ENCODE data around the gene PRKD2. TPM values are rescaled to one million over a fixed set of nuclear protein-coding genes. Genes with fewer than 3 reads are reported as not detected.

PRKD2 gene
- total RNA-seq, 1 donor from 2014 or later, result 41.9 TPM

- Mint-ChIP-seq H3K4me3 (ENCODE audit: unreplicated experiment) (no peak overlapping the region), H3K9me3 (ENCODE audit: unreplicated experiment) (no peaks in the 10 kb centered on the region), H3K27ac (ENCODE audit: unreplicated experiment) (no peak overlapping the region), H3K4me1 (ENCODE audit: unreplicated experiment) (peaks cover 11% of the 10 kb centered on the region), H3K36me3 (ENCODE audit: unreplicated experiment) (no peaks in the 10 kb centered on the region), H3K27me3 (ENCODE audit: unreplicated experiment) (no peaks in the 10 kb centered on the region)
- no peak for DNase-seq (ENCODE audit: extremely low spot score, unreplicated experiment)
- TF ChIP-seq CTCF (IDR thresholded peaks at IDR 0.05), result no peak
Observed at GRCh38 chr19:46665072-46665471, 51.8 kb downstream of the PRKD2 start.

GRCh38 chr19:46661735-46662592 lies 55.0 kb downstream of the PRKD2 start:
- Mint-ChIP-seq H3K27me3 (ENCODE audit: unreplicated experiment) (no peaks in the 10 kb centered on the region), H3K9me3 (ENCODE audit: unreplicated experiment) (no peaks in the 10 kb centered on the region), H3K4me1 (ENCODE audit: unreplicated experiment) (peaks cover 18% of the 10 kb centered on the region), H3K36me3 (ENCODE audit: unreplicated experiment) (no peaks in the 10 kb centered on the region), H3K4me3 (ENCODE audit: unreplicated experiment) (peak overlapping the region; percentile 76), H3K27ac (ENCODE audit: unreplicated experiment) (peak overlapping the region; percentile 92)
- TF ChIP-seq CTCF (IDR thresholded peaks at IDR 0.05), result peak; percentile 98
- DNase-seq (ENCODE audit: extremely low spot score, unreplicated experiment), result peak; percentile 94

- no peak for TF ChIP-seq CTCF (IDR thresholded peaks at IDR 0.05)
- peak within 1 kb of the TSS; percentile 92 for H3K27ac Mint-ChIP-seq (ENCODE audit: unreplicated experiment)
- peaks cover 18% of the 10 kb centered on the region for H3K4me1 Mint-ChIP-seq (ENCODE audit: unreplicated experiment)
- no peaks in the 10 kb centered on the region for H3K27me3 Mint-ChIP-seq (ENCODE audit: unreplicated experiment)
- H3K4me3 Mint-ChIP-seq (ENCODE audit: unreplicated experiment), result peak within 1 kb of the TSS; percentile 76
- no peaks in the 10 kb centered on the region for H3K36me3 Mint-ChIP-seq (ENCODE audit: unreplicated experiment)
- DNase-seq (ENCODE audit: extremely low spot score, unreplicated experiment), result peak; percentile 100
- H3K9me3 Mint-ChIP-seq (ENCODE audit: unreplicated experiment), result no peaks in the 10 kb centered on the region
Observed at GRCh38 chr19:46661020-46661731, 55.7 kb downstream of the PRKD2 start, which contains the start of gene DACT3. DACT3 (minus strand) TSS chr19:46661182; CDS start chr19:46661064, 118 bp downstream.

GRCh38 chr19:46660551-46661019 lies 56.3 kb downstream of the PRKD2 start:
- no peak for DNase-seq (ENCODE audit: extremely low spot score, unreplicated experiment)
- TF ChIP-seq CTCF (IDR thresholded peaks at IDR 0.05), result no peak
- peak overlapping the region; percentile 76 for H3K4me3 Mint-ChIP-seq (ENCODE audit: unreplicated experiment)

More at GRCh38 chr19:46660551-46661019, 56.3 kb downstream of the PRKD2 start:
- Mint-ChIP-seq H3K27me3 (ENCODE audit: unreplicated experiment) (no peaks in the 10 kb centered on the region), H3K4me1 (ENCODE audit: unreplicated experiment) (peaks cover 18% of the 10 kb centered on the region), H3K9me3 (ENCODE audit: unreplicated experiment) (no peaks in the 10 kb centered on the region), H3K27ac (ENCODE audit: unreplicated experiment) (no peak overlapping the region), H3K36me3 (ENCODE audit: unreplicated experiment) (no peaks in the 10 kb centered on the region)

Measured in osteocyte (in vitro differentiated cells).